IPS-18a (cell line): ENCODE measurements around the gene COQ2.
"Not testable (repeated sequence)": the region's sequence is repeated elsewhere in the genome, so short reads cannot be mapped to it uniquely, and the experiment has no call there.

Source experiments
- H3K27ac ChIP-seq: one replicate; pipeline ENCODE4 v1.5.1; 2013; ENCODE audit warnings: low read length
- H3K27me3 ChIP-seq: one replicate; pipeline ENCODE4 v1.6.1; 2013; ENCODE audit warnings: mild to moderate bottlenecking, low read length; ENCODE audit not compliant: control insufficient read depth, insufficient read depth
- H3K36me3 ChIP-seq: one replicate; pipeline ENCODE4 v1.6.1; 2013; ENCODE audit warnings: low read depth, low read length; ENCODE audit not compliant: control insufficient read depth
- H3K4me1 ChIP-seq: one replicate; pipeline ENCODE4 v1.6.1; 2013; ENCODE audit warnings: low read depth, low read length; ENCODE audit not compliant: control insufficient read depth
- H3K4me3 ChIP-seq: one replicate; pipeline ENCODE4 v1.5.1; 2013; ENCODE audit warnings: low read length
- H3K9ac ChIP-seq: one replicate; pipeline ENCODE4 v1.6.1; 2013; ENCODE audit warnings: mild to moderate bottlenecking, low read length, moderate library complexity
- H3K9me3 ChIP-seq: one replicate; pipeline ENCODE4 v1.6.1; 2013; ENCODE audit warnings: low read depth, low read length; ENCODE audit not compliant: control insufficient read depth

COQ2 gene

DNA sequence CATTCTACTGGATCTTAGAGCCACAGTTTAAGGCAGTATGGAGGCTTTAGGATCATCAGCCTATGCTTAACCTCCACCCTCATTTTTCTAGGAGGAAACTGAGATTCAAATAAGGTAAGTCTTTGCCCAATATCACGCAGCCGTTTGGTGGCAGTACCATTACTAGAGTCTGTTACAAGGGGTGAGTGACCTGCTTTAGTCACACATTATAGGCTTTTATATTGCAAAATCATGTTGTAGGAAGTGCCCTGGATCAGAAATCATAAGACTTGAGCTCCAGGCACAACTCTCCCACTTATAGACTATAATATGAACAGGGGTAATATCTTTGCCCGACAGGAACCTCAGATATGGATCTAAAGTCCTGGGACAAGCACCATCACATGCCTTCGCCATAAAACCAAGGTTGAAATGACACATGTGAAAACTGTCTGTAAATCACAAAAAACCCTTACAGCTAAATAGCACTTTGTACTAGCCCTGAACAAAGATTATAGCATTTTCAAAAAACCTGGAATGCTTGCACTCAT is 30.8 kb upstream of the COQ2 start:
- Histone ChIP-seq H3K27ac (no peak overlapping the region), H3K9me3 (no peaks in the 10 kb centered on the region), H3K4me3 (no peak overlapping the region), H3K9ac (no peak overlapping the region), H3K36me3 (no peaks in the 10 kb centered on the region), H3K4me1 (no peaks in the 10 kb centered on the region), H3K27me3 (no peaks in the 10 kb centered on the region)

DNA sequence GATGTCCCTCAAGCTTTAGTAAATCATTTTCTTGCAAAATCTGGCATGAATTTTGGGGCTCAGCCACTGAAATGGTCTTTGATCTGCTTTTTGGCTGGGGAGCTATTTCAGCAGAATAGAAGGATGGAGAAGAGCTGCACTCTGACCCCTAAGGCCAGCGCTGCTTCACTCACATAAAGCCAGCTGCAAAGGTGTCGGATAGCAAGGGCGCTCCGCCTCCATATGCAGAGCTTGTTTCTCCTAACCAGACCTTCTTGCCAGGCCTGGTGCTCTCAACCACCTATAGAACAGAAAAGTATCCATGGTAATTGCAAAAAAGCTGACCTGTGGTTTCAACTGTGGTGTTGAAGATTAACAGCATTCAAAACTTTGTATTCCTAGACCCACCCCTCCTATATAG is 24.1 kb upstream of the COQ2 start:
- no peaks in the 10 kb centered on the region for H3K4me1 ChIP-seq
- H3K9ac ChIP-seq: no peak overlapping the region
- H3K36me3 ChIP-seq: no peaks in the 10 kb centered on the region
- H3K4me3 ChIP-seq: no peak overlapping the region
- no peaks in the 10 kb centered on the region for H3K9me3 ChIP-seq
- H3K27ac ChIP-seq: no peak overlapping the region
- no peaks in the 10 kb centered on the region for H3K27me3 ChIP-seq

DNA sequence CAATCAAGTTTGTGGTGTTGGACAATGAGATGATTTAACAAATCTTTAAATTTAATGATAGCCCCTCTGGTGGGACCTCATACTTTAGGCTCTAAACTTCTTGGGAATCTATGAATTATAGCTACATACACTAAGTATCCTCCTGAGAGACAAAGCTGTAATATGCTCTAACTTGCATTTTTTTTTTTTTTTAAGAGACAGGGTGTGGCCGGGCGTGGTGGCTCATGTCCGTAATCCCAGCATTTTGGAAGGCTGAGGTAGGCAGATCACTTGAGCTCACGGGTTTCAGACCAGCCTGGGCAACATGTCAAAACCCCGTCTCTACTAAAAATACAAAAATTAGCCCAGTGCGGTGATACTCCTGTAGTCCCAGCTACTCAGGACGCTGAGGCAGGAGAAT is 23.3 kb upstream of the COQ2 start:
- H3K27me3 ChIP-seq: no peaks in the 10 kb centered on the region
- H3K4me1 ChIP-seq: no peaks in the 10 kb centered on the region
- no peaks in the 10 kb centered on the region for H3K9me3 ChIP-seq
- H3K9ac ChIP-seq: no peak overlapping the region
- no peak overlapping the region for H3K27ac ChIP-seq
- H3K36me3 ChIP-seq: no peaks in the 10 kb centered on the region
- H3K4me3 ChIP-seq: no peak overlapping the region

DNA sequence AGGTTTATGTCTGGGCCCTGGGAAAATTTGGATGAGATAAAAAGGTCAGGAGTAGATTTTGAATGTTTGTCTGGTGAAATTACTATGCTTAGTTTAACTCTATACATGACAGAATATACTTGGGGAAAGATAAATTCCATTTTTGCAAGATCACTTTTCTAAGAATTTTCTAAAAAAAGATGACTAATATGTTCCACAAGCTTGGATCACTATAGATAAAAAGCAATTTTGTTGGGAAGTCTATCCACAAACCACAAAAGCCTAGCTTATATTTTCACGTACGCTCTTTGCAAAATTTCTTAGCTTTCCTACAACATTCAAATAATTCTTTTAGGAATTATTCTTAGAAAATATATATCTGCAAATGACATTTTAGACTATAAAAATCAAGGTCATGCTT is 20.6 kb upstream of the COQ2 start:
- H3K9me3 ChIP-seq: no peaks in the 10 kb centered on the region

DNA sequence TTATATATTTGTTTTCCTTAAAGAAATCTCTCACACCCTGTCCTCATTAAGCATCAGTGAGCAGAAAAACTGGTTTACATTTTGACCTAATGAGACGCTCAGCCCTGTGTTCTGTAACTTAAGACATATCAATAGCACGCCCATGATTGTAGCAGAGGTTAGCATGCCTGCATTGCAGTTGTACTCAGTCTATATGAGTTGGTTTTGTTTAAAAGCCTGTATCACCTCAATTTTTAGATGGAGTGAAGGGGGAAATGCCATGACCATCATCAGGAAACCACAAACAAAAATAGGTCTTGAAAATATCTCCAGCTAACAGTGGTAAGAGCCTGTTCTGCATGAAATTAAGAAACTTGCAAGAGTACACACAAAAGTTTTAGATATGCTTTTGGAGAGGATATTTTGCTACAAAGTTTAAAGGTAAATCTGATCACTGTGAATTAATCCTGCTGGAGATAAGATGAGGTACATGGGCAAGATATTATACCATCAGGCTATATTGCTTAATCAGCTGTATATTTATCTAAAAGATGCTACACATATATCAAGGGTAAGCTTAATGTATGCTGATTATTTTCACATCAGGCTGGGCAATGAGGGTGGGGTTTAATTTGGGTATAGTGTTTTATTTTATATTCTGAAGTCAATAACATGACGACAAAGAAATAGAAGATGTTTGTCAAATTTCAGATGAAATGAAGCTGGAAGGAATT is 13.1 kb upstream of the COQ2 start:
- no peak overlapping the region for H3K9ac ChIP-seq
- no peak overlapping the region for H3K4me3 ChIP-seq
- H3K27ac ChIP-seq: no peak overlapping the region
- no peaks in the 10 kb centered on the region for H3K27me3 ChIP-seq
- no peaks in the 10 kb centered on the region for H3K9me3 ChIP-seq
- no peaks in the 10 kb centered on the region for H3K4me1 ChIP-seq
- H3K36me3 ChIP-seq: no peaks in the 10 kb centered on the region

More for the DNA sequence above, 20.6 kb upstream of the COQ2 start:
- H3K27ac ChIP-seq: no peak overlapping the region
- H3K27me3 ChIP-seq: no peaks in the 10 kb centered on the region
- H3K4me1 ChIP-seq: no peaks in the 10 kb centered on the region
- H3K9ac ChIP-seq: no peak overlapping the region
- H3K4me3 ChIP-seq: no peak overlapping the region
- H3K36me3 ChIP-seq: no peaks in the 10 kb centered on the region

DNA sequence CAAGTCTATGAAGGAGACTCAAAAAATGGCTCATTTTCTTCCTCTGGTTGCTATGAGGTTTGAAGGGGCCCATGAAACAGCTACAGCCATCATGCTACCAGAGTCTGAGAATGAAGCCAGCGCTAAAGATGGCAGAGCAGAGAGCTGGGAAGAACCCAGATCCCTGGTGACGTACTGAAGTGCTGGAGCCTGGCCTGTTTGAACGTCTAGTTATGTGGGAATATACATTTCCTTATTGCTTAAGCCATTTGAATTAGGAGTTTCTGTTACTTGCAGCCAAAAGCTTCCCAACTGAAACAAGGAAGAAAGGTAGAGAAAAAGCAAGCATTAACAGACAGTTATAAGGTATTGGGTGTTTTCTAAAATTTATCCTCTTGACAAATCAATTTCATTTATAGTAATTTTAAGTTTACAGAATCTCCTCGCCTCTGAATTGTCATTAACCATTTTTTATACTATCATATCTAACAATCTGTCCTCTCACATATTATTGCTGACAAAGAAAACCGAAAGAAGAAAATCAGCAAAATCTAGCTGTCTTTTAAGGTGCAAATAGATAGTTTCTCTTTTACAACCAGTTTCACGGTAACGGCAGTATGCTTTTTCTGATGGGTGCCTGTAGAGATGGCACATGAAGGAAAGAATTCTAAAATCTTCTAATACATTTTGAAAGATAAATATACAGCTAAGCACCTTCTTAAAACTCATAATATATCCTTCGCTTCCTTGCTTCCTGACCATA is 8.9 kb upstream of the COQ2 start:
- H3K9me3 ChIP-seq: no peaks in the 10 kb centered on the region
- H3K36me3 ChIP-seq: no peaks in the 10 kb centered on the region
- no peak overlapping the region for H3K4me3 ChIP-seq
- H3K4me1 ChIP-seq: no peaks in the 10 kb centered on the region
- H3K27ac ChIP-seq: no peak overlapping the region
- no peaks in the 10 kb centered on the region for H3K27me3 ChIP-seq
- no peak overlapping the region for H3K9ac ChIP-seq

DNA sequence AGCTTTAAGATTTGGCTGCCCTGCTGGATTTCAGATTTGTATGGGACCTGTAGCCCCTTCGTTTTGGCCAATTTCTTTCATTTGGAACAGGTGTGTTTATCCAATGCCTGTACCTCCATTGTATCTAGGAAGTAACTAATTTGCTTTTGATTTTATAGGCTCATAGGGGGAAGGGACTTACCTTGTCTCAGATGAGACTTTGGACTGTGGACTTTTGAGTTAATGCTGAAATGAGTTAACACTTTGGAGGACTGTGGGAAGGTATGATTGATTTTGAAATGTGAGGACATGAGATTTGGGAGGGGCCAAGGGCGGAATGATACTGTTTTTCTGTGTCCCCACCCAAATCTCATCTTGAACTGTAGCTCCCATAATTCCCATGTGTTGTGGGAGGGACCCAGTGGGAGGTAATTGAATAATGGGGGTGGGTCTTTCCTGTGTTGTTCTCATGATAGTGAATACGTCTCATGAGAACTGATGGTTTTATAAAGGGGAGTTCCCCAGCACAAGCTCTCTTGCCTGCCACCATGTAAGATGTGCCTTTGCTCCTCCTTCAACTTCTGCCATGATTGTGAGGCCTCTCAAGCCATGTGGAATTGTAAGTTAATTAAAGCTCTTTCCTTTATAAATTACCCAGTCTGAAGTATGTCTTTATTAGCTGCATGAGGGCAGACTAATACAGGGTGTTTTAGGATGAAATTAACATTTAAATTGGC is 5.6 kb upstream of the COQ2 start:
- not testable (repeated sequence) for H3K9me3 ChIP-seq, H3K4me1 ChIP-seq, H3K9ac ChIP-seq, H3K27me3 ChIP-seq, H3K27ac ChIP-seq, H3K36me3 ChIP-seq, H3K4me3 ChIP-seq

DNA sequence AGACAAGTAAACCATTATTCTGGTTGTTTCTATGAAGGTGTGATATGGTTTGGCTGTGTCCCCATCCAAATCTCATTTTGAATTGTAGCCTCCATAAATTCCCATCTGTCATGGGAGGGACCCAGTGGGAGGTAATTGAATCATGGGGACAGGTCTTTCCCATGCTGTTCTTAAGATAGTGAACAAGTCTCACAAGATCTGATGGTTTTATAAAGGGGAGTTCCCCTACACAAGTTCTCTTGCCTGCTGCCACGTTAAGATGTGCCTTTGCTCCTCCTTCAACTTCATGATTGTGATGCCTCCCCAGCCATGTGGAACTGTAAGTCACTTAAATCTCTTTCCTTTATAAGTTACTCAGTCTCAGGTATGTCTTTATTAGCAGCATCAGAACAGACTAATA is 3.8 kb upstream of the COQ2 start:
- H3K4me1 ChIP-seq, H3K27me3 ChIP-seq, H3K27ac ChIP-seq, H3K9me3 ChIP-seq, H3K4me3 ChIP-seq, H3K9ac ChIP-seq, H3K36me3 ChIP-seq: not testable (repeated sequence)

DNA sequence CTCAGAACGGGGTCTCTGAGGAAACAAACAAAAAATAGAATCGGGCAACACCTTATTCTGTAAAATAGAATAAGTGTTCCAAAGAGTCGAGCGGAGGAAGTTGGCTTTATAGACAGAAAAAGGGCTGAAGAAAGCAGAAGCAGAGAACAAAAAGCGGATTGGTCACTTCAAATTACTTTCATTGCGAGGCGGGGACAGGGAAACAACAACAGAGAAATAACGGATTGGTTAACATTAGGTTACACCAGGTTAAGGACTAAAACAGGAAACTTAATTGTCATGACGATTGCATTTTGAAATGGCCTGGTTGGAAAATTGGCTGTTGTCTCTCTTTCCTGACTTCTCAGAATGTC is 433 bp upstream of the COQ2 start:
- no peaks in the 10 kb centered on the region for H3K9me3 ChIP-seq
- no peak overlapping the region for H3K27ac ChIP-seq
- H3K27me3 ChIP-seq: peaks cover 14% of the 10 kb centered on the region
- H3K36me3 ChIP-seq: no peaks in the 10 kb centered on the region
- peak overlapping the region; percentile 66 for H3K9ac ChIP-seq
- H3K4me3 ChIP-seq: peak overlapping the region; percentile 94
- H3K4me1 ChIP-seq: peaks cover 7% of the 10 kb centered on the region

DNA sequence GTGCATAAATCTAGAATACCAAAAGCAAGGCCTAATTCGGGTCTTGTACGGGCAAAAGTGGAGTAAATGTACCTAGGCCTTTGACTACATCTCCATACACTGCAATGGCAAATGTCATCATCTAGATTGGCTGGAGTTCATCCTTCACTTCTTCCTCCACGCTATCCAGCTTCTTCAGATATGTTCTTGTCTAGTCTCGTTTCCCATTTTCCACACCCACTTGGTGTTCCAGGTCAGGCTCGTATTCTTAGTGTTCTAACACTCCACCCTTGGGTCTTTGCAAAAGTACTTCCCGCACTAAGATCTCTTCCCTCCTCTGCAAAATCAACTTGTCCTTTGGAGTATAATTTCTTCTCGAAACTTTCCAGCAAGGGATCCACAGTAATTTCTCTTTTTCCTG is 1.4 kb downstream of the COQ2 start:
- no peak overlapping the region for H3K9ac ChIP-seq
- no peak overlapping the region for H3K27ac ChIP-seq
- peaks cover 2% of the 10 kb centered on the region for H3K36me3 ChIP-seq
- H3K9me3 ChIP-seq: no peaks in the 10 kb centered on the region
- H3K27me3 ChIP-seq: peaks cover 14% of the 10 kb centered on the region
- peaks cover 7% of the 10 kb centered on the region for H3K4me1 ChIP-seq
- H3K4me3 ChIP-seq: peak overlapping the region; percentile 94

DNA sequence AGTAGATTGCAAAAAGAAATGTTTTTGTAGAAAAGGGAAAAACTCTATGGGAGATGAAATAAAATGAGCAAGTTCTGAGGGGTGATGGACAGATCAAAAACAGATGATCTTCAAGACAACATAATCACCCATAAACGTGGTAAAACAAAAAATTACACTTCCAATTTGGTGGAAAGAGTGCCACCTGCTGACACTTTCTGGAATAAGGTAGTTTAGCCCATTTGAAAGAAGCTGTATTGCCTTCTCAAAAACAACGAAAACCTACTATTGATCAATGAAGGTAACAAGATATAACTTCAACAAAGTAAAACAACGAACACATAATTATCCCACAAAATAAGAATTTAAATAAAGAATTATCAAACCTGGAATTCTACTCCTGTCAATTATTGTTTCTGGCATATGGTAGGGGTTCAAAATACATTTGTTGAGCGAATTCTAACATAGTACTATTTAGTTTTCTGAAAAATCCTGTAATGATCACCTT is 2.5 kb downstream of the COQ2 start:
- Histone ChIP-seq H3K27ac (no peak overlapping the region), H3K4me1 (peaks cover 7% of the 10 kb centered on the region), H3K36me3 (peaks cover 7% of the 10 kb centered on the region), H3K9ac (no peak overlapping the region), H3K27me3 (peaks cover 14% of the 10 kb centered on the region), H3K9me3 (no peaks in the 10 kb centered on the region), H3K4me3 (no peak overlapping the region)
